A549 (cell line): ENCODE data around the gene ACVR1. TPM values are rescaled to one million over a fixed set of nuclear protein-coding genes. Genes with fewer than 3 reads are reported as not detected.
A peak's percentile ranks its signal among the peaks of the same experiment; 100 is the strongest.

Experiments
- ATAC-seq, 2 experiments: fragments of 200-7000 bp in 1 of 2; fragments of >200 bp in 1 of 2; cut with Nextera tagmentation in 1 of 2; cut with Tn5 transposase in 1 of 2; 3 replicates each; pipeline versions ENCODE4 v1.8.0 to v1.9.1; 2018 to 2020; ENCODE audit warnings: mild to moderate bottlenecking in 1 of 2, moderate library complexity in 1 of 2
- CTCF ChIA-PET: fragments of 300-600 bp; sonication (Branson Sonifier 250); formaldehyde crosslinking; extraction: SDS; loops from one replicate; lab custom pipeline; 2021; ENCODE audit warnings: antibody characterized with exemption, inconsistent platforms; lab: Yijun Ruan, JAX
- POLR2A ChIA-PET: fragments of 350-600 bp; formaldehyde crosslinking; extraction: SDS; loops from one replicate; lab custom pipeline; 2021; ENCODE audit warnings: antibody characterized with exemption, inconsistent platforms; lab: Yijun Ruan, JAX
- DNase-seq, 2 experiments: peaks; one replicate each; pipeline versions ENCODE4 v3.0.0 to v3.0.0-alpha.2; 2011 to 2016; ENCODE audit warnings: low read depth in 1 of 2, low spot score in 1 of 2
- FAIRE-seq: peaks from 2 replicates; lab custom pipeline; 2011; peaks lifted over from hg19 to GRCh38; lab: Jason Lieb, UNC
- H3K27ac ChIP-seq, 2 experiments: fragments of >200 bp; sonication (Bioruptor Twin); formaldehyde crosslinking; 3 replicates each; pipeline ENCODE4 v1.5.1; 2016 to 2017
- H3K4me1 ChIP-seq: fragments of >200 bp; sonication (Bioruptor Twin); formaldehyde crosslinking; 3 replicates; pipeline ENCODE4 v1.6.1; 2016
- H3K4me2 ChIP-seq: fragments of >200 bp; sonication (Bioruptor Twin); formaldehyde crosslinking; 3 replicates; pipeline ENCODE4 v1.6.1; 2016
- H3K4me3 ChIP-seq: fragments of >200 bp; sonication (Bioruptor Twin); formaldehyde crosslinking; 3 replicates; pipeline ENCODE4 v1.5.1; 2016
- H3K9me3 ChIP-seq: fragments of >200 bp; sonication (Bioruptor Twin); formaldehyde crosslinking; 3 replicates; pipeline ENCODE4 v1.6.1; 2016
- CEBPB ChIP-seq, 2 experiments: fragments of >200 bp in 1 of 2; sonication (Bioruptor Twin) in 1 of 2; formaldehyde crosslinking in 1 of 2; IDR thresholded peaks; 2 replicates each; pipeline ENCODE4 v1.6.1; 2012 to 2016
- CHD2 ChIP-seq: fragments of 150-350 bp; IDR thresholded peaks from 2 replicates; pipeline ENCODE4 v1.6.1; 2014; ENCODE audit warnings: low read length; ENCODE audit not compliant: partially characterized antibody
- EP300 ChIP-seq, 2 experiments: fragments of >200 bp; sonication (Bioruptor Twin); formaldehyde crosslinking; IDR thresholded peaks; 2 replicates in 1 of 2; 3 replicates in 1 of 2; pipeline ENCODE4 v1.6.1; 2016 to 2017
- FOSB ChIP-seq: fragments of 250-450 bp; sonication (Bioruptor Pico); IDR thresholded peaks from 2 replicates; pipeline ENCODE4 v1.5.0; 2020; ENCODE audit warnings: mild to moderate bottlenecking, moderate library complexity
- FOSL2 ChIP-seq, 2 experiments: fragments of 450-650 bp in 1 of 2; fragments of >200 bp in 1 of 2; sonication (Bioruptor Twin) in 1 of 2; formaldehyde crosslinking; IDR thresholded peaks; 2 replicates each; pipeline versions ENCODE4 v1.5.0 to v1.6.1; 2016 to 2020; ENCODE audit warnings: mild to moderate bottlenecking in 1 of 2, moderate library complexity in 1 of 2
- GATA3 ChIP-seq: IDR thresholded peaks from 2 replicates; pipeline ENCODE4 v1.6.1; 2012; ENCODE audit warnings: borderline replicate concordance
- JUN ChIP-seq, 2 experiments: fragments of >200 bp; sonication (Bioruptor Twin); formaldehyde crosslinking; IDR thresholded peaks; 2 replicates in 1 of 2; 3 replicates in 1 of 2; pipeline ENCODE4 v1.6.1; 2016 to 2017
- KDM5A ChIP-seq: fragments of 200-600 bp; sonication (generic); IDR thresholded peaks from 2 replicates; pipeline ENCODE4 v1.6.1; 2016; ENCODE audit warnings: antibody characterized with exemption, mild to moderate bottlenecking
- MAFK ChIP-seq: fragments of 450-650 bp; IDR thresholded peaks from 2 replicates; pipeline ENCODE4 v1.6.1; 2014; ENCODE audit not compliant: partially characterized antibody
- MYC ChIP-seq: IDR thresholded peaks from 2 replicates; pipeline ENCODE4 v1.6.1; 2012; ENCODE audit warnings: mild to moderate bottlenecking, inconsistent platforms, low read length, improper control_type of control experiment, borderline replicate concordance
- NFE2L2 ChIP-seq: fragments of 150-350 bp; conservative IDR thresholded peaks from 2 replicates; pipeline ENCODE4 v1.6.1; 2014; ENCODE audit warnings: low read length
- NPAS2 ChIP-seq: fragments of 250-450 bp; sonication (Bioruptor Pico); IDR thresholded peaks from 2 replicates; pipeline ENCODE4 v1.8.0; 2022; ENCODE audit warnings: mild to moderate bottlenecking, moderate library complexity, borderline replicate concordance
- NR3C1 ChIP-seq: fragments of >200 bp; sonication (Bioruptor Twin); formaldehyde crosslinking; IDR thresholded peaks from 3 replicates; pipeline ENCODE4 v1.6.1; 2017
- PHF8 ChIP-seq: fragments of 200-600 bp; sonication (generic); IDR thresholded peaks from 2 replicates; pipeline ENCODE4 v1.6.1; 2016; ENCODE audit warnings: low read depth, mild to moderate bottlenecking, antibody characterized with exemption, moderate library complexity, borderline replicate concordance
- RAD21 ChIP-seq, 2 experiments: fragments of >200 bp in 1 of 2; sonication (Bioruptor Twin) in 1 of 2; formaldehyde crosslinking in 1 of 2; IDR thresholded peaks in 1 of 2; conservative IDR thresholded peaks in 1 of 2; 2 replicates in 1 of 2; 3 replicates in 1 of 2; pipeline ENCODE4 v1.6.1; 2012 to 2018; ENCODE audit warnings: inconsistent platforms in 1 of 2
- RARB ChIP-seq: fragments of 250-450 bp; sonication (Bioruptor Pico); IDR thresholded peaks from 2 replicates; pipeline ENCODE4 v1.8.0; 2021; ENCODE audit warnings: mild to moderate bottlenecking, moderate library complexity
- RFX5 ChIP-seq: fragments of 450-650 bp; IDR thresholded peaks from 2 replicates; pipeline ENCODE4 v1.7.1; 2014; ENCODE audit warnings: antibody characterized with exemption, mild to moderate bottlenecking, moderate library complexity
- RNF2 ChIP-seq: fragments of 200-600 bp; sonication (generic); IDR thresholded peaks from 2 replicates; pipeline ENCODE4 v1.6.1; 2016; ENCODE audit warnings: low read depth, mild to moderate bottlenecking, antibody characterized with exemption, moderate library complexity, borderline replicate concordance
- SMC3 ChIP-seq: fragments of >200 bp; sonication (Bioruptor Twin); formaldehyde crosslinking; IDR thresholded peaks from 3 replicates; pipeline ENCODE4 v1.6.1; 2018; ENCODE audit warnings: inconsistent platforms
- SREBF2 ChIP-seq: fragments of 450-650 bp; IDR thresholded peaks from 2 replicates; pipeline ENCODE4 v1.6.1; 2014; ENCODE audit warnings: mild to moderate bottlenecking, moderate library complexity
- TFCP2L1 ChIP-seq: fragments of 250-450 bp; sonication (Bioruptor Pico); IDR thresholded peaks from 2 replicates; pipeline ENCODE4 v1.5.0; 2021; ENCODE audit warnings: mild to moderate bottlenecking
- ZC3H11A ChIP-seq: fragments of 450-650 bp; IDR thresholded peaks from 2 replicates; pipeline ENCODE4 v1.6.1; 2014; ENCODE audit warnings: antibody characterized with exemption, mild to moderate bottlenecking
- ZFP36 ChIP-seq: fragments of 450-650 bp; IDR thresholded peaks from 2 replicates; pipeline ENCODE4 v1.6.1; 2014; ENCODE audit warnings: borderline replicate concordance; ENCODE audit not compliant: partially characterized antibody
- WGBS: methylation state at CpG from one replicate; pipeline ENCODE4 v1.1.6; 2017; ENCODE audit errors: missing lambda C conversion rate; 5-methylcytosine and 5-hydroxymethylcytosine counted together
- polyA plus RNA-seq, 4 experiments: library from polyadenylated mRNA; depleted of rRNA in 3 of 4; stranded (reverse); fragments of >200 nt; fragmentation: RNase III in 1 of 4; extraction: RNeasy Plus Mini Kit Qiagen cat#74134 plus additional on column Dnase treatment in 1 of 4; gene quantifications; 2 replicates in 3 of 4; 3 replicates in 1 of 4; pipeline ENCODE4 v1.2.3, GENCODE V29; 2011 to 2017
- TF ChIP-seq, protein P1 (sequence below): fragments of 200-600 bp; sonication (generic); IDR thresholded peaks from 2 replicates; pipeline ENCODE4 v1.6.1; 2016; ENCODE audit warnings: antibody characterized with exemption, mild to moderate bottlenecking, moderate library complexity

ACVR1 gene
- polyA plus RNA-seq, 2 of the 4 experiments (the other 2 are of a cell fraction) = 14.6 to 21.6 TPM

DNA sequence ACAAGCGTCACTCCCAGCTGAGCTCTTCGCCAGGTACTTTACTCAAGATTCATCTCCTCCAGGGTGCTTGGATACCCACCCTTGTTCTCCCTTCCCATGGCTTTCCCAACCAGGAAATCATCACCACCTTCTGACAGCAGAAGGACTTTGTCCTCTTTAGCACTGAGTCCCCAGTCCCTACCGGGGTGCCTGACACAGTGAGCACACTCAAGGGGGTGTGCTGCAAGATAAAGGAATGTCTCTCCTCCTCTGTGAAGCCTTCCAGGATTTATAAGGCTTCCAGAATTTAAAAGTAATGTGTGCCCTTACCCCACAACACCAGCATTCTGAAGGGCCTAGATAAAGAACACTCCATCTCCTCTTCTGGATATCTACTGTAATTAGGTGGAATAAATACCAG, 39.6 kb downstream of the ACVR1 start:
- H3K9me3 ChIP-seq = no peaks in the 10 kb centered on the region
- DNase-seq (no peak), ATAC-seq (no peak), FAIRE-seq (no peak)
- ChIA-PET CTCF (interaction anchor here (0.6 to 1.5 kb wide), 2 partner anchors 29 to 40 kb away, joined by 3 read pairs; partner anchors contain the start of gene ACVR1), POLR2A (no interaction called here)
- TF ChIP-seq, protein P1, sequence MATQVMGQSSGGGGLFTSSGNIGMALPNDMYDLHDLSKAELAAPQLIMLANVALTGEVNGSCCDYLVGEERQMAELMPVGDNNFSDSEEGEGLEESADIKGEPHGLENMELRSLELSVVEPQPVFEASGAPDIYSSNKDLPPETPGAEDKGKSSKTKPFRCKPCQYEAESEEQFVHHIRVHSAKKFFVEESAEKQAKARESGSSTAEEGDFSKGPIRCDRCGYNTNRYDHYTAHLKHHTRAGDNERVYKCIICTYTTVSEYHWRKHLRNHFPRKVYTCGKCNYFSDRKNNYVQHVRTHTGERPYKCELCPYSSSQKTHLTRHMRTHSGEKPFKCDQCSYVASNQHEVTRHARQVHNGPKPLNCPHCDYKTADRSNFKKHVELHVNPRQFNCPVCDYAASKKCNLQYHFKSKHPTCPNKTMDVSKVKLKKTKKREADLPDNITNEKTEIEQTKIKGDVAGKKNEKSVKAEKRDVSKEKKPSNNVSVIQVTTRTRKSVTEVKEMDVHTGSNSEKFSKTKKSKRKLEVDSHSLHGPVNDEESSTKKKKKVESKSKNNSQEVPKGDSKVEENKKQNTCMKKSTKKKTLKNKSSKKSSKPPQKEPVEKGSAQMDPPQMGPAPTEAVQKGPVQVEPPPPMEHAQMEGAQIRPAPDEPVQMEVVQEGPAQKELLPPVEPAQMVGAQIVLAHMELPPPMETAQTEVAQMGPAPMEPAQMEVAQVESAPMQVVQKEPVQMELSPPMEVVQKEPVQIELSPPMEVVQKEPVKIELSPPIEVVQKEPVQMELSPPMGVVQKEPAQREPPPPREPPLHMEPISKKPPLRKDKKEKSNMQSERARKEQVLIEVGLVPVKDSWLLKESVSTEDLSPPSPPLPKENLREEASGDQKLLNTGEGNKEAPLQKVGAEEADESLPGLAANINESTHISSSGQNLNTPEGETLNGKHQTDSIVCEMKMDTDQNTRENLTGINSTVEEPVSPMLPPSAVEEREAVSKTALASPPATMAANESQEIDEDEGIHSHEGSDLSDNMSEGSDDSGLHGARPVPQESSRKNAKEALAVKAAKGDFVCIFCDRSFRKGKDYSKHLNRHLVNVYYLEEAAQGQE = no peak
- peak; percentile 60 for TF ChIP-seq ZFP36
- no peak overlapping the region for H3K4me3 ChIP-seq
- 0 out of 6 replicates have a peak overlapping the region, but pooled peaks of 1 of the 2 experiments have one; percentile 29 for H3K27ac ChIP-seq
- WGBS = 77% methylated on average over 3 of the region's 3 CpGs
- peaks cover 46% of the 10 kb centered on the region for H3K4me1 ChIP-seq
- no peak overlapping the region for H3K4me2 ChIP-seq

DNA sequence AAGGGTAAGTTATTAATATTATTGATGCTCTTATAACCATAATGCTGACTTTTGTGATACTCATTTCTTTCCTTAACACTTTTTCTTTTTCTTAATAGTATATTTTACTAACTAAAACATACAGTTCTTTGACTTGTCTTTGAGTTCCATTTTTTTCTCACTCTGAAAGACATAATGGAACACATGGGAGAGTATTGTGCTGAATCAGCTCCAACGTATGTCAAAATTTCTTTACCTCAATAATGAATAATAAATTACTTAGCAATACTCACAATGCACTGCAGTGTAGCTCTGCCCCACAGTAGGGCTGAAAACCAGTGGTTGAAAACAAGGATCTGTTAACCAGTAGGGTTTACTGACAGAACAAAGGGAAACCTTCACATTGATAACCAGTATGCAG, 40.7 kb downstream of the ACVR1 start:
- ATAC-seq = no peak
- POLR2A ChIA-PET = no interaction called here
- H3K4me3 ChIP-seq = no peak overlapping the region
- CTCF ChIA-PET = interaction anchor here (1.8 kb wide), 1 partner anchor 41 kb away, joined by 8 read pairs; the partner anchor contains the start of gene ACVR1
- H3K4me1 ChIP-seq = peaks cover 57% of the 10 kb centered on the region
- DNase-seq = no peak
- H3K4me2 ChIP-seq = no peak overlapping the region
- no peak overlapping the region for H3K27ac ChIP-seq
- TF ChIP-seq NR3C1 (no peak), FOSL2 (IDR thresholded peaks at IDR 0.05) (no peak), FOSL2 (CRISPR knock-in tag; IDR thresholded peaks at IDR 0.05) (no peak), MAFK (peak; percentile 41), RAD21 (conservative IDR thresholded peaks at IDR 0.05 in 1 of 2, IDR thresholded peaks at IDR 0.05 in 1 of 2) (no peak), CEBPB (IDR thresholded peaks at IDR 0.05) (no peak)
- TF ChIP-seq, all 56 proteins: peak for 1
- FAIRE-seq = no peak
- H3K9me3 ChIP-seq = no peaks in the 10 kb centered on the region
- 85% methylated on average over 1 of the region's 1 CpG for WGBS

DNA sequence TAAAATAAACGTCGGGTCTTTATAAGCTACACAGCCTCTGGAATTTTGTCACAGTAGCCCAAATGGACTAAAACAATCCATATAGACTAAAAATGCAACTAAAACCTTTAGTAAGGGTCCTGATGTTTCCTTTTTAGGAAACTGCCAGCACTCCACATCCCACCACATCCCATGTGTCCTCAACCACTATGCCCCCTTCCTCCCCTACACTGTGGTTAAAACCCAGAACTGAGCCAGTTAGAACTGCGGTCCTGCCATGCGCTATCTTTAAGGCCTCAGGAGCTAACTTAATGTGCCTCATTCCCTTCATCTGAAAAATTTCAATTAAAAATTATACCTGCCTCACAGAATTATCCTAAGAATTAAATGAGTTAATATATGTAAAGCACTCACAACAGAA, 41.1 kb downstream of the ACVR1 start:
- ChIA-PET POLR2A (no interaction called here), CTCF (interaction anchor here (1.8 kb wide), 1 partner anchor 41 kb away, joined by 8 read pairs; the partner anchor contains the start of gene ACVR1)
- Histone ChIP-seq H3K4me1 (peaks cover 59% of the 10 kb centered on the region), H3K4me3 (no peak overlapping the region), H3K27ac (no peak overlapping the region), H3K9me3 (no peaks in the 10 kb centered on the region), H3K4me2 (no peak overlapping the region)
- FAIRE-seq = no peak
- no peak for ATAC-seq
- TF ChIP-seq SMC3 = no peak
- no peak for TF ChIP-seq MYC
- no peak for TF ChIP-seq ZC3H11A
- TF ChIP-seq GATA3 = no peak
- no peak for TF ChIP-seq RFX5
- TF ChIP-seq EP300 (IDR thresholded peaks at IDR 0.05) = no peak
- TF ChIP-seq SREBF2 = no peak
- TF ChIP-seq PHF8 = no peak
- TF ChIP-seq RNF2 = no peak
- no peak for TF ChIP-seq NFE2L2
- no peak for TF ChIP-seq CEBPB (IDR thresholded peaks at IDR 0.05)
- no peak for TF ChIP-seq FOSB
- no peak for TF ChIP-seq CHD2
- no peak for TF ChIP-seq RARB (CRISPR knock-in tag)
- no peak for TF ChIP-seq KDM5A
- no peak for TF ChIP-seq TFCP2L1
- TF ChIP-seq JUN (IDR thresholded peaks at IDR 0.05) = no peak
- TF ChIP-seq NPAS2 (CRISPR knock-in tag) = no peak
- no peak for DNase-seq
- WGBS = 90% methylated on average over 4 of the region's 4 CpGs
